Coronary artery (tissue), 2 donors: ENCODE data around the gene MACROD2.

Source experiments
- DNase-seq: peaks from one replicate; pipeline ENCODE4 v3.0.0-alpha.2; 2017; ENCODE audit warnings: low spot score
- H3K27ac ChIP-seq, 2 donors: fragments of 200-600 bp; sonication (generic); one replicate each; pipeline ENCODE4 v1.5.1; 2016 to 2019
- H3K4me3 ChIP-seq: fragments of 200-600 bp; sonication (generic); 2 replicates; pipeline ENCODE4 v1.5.1; 2016; ENCODE audit warnings: mild to moderate bottlenecking, moderate library complexity
- TF ChIP-seq, protein P1 (sequence below): fragments of 200-600 bp; sonication (generic); IDR thresholded peaks from one replicate; pipeline ENCODE4 v1.5.1; 2019; ENCODE audit warnings: antibody characterized with exemption

Gene MACROD2

DNA sequence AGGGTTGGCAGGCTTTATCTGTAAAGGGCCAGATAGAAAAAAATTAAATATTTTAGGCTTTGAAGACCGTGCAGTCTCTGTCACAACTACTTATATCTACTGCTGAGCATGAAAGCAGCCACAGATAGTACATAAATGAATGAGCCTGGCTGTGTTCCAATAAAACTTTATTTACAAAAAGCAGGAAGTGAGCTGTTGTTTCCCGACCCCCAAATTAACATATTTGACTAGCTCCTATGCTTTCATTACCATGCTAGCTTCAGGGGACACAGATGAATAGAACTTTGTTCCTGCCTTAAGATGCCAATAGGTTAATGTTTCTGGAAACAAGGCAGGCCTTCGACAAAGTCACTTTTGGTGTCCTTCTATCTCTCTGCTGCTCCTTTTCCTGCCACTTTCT, 1400.1 kb downstream of the MACROD2 start:
- TF ChIP-seq, protein P1, sequence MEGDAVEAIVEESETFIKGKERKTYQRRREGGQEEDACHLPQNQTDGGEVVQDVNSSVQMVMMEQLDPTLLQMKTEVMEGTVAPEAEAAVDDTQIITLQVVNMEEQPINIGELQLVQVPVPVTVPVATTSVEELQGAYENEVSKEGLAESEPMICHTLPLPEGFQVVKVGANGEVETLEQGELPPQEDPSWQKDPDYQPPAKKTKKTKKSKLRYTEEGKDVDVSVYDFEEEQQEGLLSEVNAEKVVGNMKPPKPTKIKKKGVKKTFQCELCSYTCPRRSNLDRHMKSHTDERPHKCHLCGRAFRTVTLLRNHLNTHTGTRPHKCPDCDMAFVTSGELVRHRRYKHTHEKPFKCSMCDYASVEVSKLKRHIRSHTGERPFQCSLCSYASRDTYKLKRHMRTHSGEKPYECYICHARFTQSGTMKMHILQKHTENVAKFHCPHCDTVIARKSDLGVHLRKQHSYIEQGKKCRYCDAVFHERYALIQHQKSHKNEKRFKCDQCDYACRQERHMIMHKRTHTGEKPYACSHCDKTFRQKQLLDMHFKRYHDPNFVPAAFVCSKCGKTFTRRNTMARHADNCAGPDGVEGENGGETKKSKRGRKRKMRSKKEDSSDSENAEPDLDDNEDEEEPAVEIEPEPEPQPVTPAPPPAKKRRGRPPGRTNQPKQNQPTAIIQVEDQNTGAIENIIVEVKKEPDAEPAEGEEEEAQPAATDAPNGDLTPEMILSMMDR = no peak
- no peak overlapping the region for H3K4me3 ChIP-seq
- DNase-seq = no peak
- no peak overlapping the region for H3K27ac ChIP-seq

GRCh38 chr20:15396026-15396425, 1400.7 kb downstream of the MACROD2 start:
- DNase-seq = no peak
- H3K27ac ChIP-seq = no peak overlapping the region
- TF ChIP-seq, protein P1 = no peak

DNA sequence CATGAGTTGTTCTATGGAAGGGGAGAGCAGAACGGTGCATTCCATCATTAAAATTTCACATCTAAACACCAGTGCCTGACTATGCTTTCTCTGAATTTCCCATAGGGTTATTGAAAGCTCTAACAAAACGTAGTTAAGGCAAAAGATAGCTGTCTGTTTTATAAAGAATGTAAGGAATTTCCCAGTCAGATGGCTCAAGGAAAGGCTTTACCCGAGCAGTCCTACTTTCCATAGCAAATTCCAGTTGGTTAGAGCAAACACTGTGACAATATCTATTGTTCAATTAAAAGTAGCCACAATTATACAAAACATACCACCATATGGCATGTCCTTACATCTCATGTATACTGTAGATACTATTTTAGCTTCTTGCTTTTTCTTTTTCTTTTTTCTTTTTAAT, 1401.6 kb downstream of the MACROD2 start:
- Histone ChIP-seq H3K4me3 (no peak overlapping the region), H3K27ac (no peak overlapping the region)
- TF ChIP-seq, protein P1 = no peak
- DNase-seq = no peak

More at GRCh38 chr20:15396026-15396425, 1400.7 kb downstream of the MACROD2 start:
- H3K4me3 ChIP-seq = no peak overlapping the region

DNA sequence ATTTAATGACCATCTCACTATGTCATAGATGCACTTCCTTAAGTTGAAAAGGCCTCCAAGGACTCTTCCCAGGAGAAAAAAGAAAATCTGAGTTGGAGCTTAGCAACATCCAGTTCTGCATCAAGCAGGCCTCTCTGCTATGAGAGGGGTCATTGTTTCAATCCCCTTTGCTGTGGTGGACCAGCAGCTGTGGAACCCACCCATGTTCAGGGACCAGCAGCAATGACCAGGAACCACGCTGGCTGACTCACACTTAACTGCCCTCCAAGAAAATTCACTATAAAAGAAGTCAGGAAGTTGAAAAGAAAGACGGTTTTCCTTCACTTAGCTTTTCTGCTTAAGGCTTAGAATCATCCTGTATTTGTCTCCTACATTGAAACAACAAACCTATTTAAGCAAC, 1404.5 kb downstream of the MACROD2 start:
- Histone ChIP-seq H3K4me3 (no peak overlapping the region), H3K27ac (no peak overlapping the region)
- TF ChIP-seq, protein P1 = no peak
- no peak for DNase-seq

- no peak for DNase-seq
- H3K27ac ChIP-seq = no peak overlapping the region
- H3K4me3 ChIP-seq = no peak overlapping the region
- TF ChIP-seq, protein P1 = no peak
These were observed 1410.8 kb downstream of the MACROD2 start for GRCh38 chr20:15406072-15406471.

- TF ChIP-seq, protein P1 = no peak
These were observed 1416.5 kb downstream of the MACROD2 start for GRCh38 chr20:15411781-15412180.

GRCh38 chr20:15415908-15416307, 1420.6 kb downstream of the MACROD2 start:
- no peak overlapping the region for H3K27ac ChIP-seq
- no peak overlapping the region for H3K4me3 ChIP-seq
- DNase-seq = no peak
- TF ChIP-seq, protein P1 = no peak

More at GRCh38 chr20:15411781-15412180, 1416.5 kb downstream of the MACROD2 start:
- no peak for DNase-seq
- H3K4me3 ChIP-seq = no peak overlapping the region
- no peak overlapping the region for H3K27ac ChIP-seq
